ENCODE data around the gene MTHFD2L. TPM values are rescaled to one million over a fixed set of nuclear protein-coding genes. Genes with fewer than 3 reads are reported as not detected.

Gene MTHFD2L
- total and polyA plus RNA-seq, 2 donors (not counting 3 experiments of a cell fraction or from before 2014, with no cell fraction given) = 6.9 to 15.2 TPM

- H3K4me2 ChIP-seq (ENCODE audit: insufficient read depth, low read length) = no peak overlapping the region
- dilution Hi-C loops (cut with MboI; ENCODE audit: extremely low pct_ligation_motif_present, low sequenced_read_pairs) (no loop called here), intact Hi-C loops (cut with micrococcal nuclease) (no loop called here)
- ChIA-PET POLR2A (no interaction called here), CTCF (no interaction called here)
- no peaks in the 10 kb centered on the region for H3K79me2 ChIP-seq (ENCODE audit: control insufficient read depth, insufficient read depth, low read length)
- H3K27me3 ChIP-seq (ENCODE audit: control insufficient read depth in 2 of 2, insufficient read depth in 2 of 2, low read length in 2 of 2) = no peaks in the 10 kb centered on the region
- DNase-seq (ENCODE audit: low read depth, low spot score) (no peak), FAIRE-seq (no peak)
- TF ChIP-seq, protein P1, sequence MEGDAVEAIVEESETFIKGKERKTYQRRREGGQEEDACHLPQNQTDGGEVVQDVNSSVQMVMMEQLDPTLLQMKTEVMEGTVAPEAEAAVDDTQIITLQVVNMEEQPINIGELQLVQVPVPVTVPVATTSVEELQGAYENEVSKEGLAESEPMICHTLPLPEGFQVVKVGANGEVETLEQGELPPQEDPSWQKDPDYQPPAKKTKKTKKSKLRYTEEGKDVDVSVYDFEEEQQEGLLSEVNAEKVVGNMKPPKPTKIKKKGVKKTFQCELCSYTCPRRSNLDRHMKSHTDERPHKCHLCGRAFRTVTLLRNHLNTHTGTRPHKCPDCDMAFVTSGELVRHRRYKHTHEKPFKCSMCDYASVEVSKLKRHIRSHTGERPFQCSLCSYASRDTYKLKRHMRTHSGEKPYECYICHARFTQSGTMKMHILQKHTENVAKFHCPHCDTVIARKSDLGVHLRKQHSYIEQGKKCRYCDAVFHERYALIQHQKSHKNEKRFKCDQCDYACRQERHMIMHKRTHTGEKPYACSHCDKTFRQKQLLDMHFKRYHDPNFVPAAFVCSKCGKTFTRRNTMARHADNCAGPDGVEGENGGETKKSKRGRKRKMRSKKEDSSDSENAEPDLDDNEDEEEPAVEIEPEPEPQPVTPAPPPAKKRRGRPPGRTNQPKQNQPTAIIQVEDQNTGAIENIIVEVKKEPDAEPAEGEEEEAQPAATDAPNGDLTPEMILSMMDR (IDR thresholded peaks at IDR 0.05; ENCODE audit: extremely low read depth in 1 of 2, insufficient read depth in 1 of 2, low read depth in 1 of 2, low read length in 2 of 2) = no peak
- TF ChIP-seq GATA2 (IDR thresholded peaks at IDR 0.05; ENCODE audit: insufficient read depth, insufficient read length, low read depth, low read length) (no peak), FOS (IDR thresholded peaks at IDR 0.05; ENCODE audit: borderline replicate concordance, insufficient read depth, low read length) (no peak), POLR2A (IDR thresholded peaks at IDR 0.05; ENCODE audit: low read depth, low read length) (no peak), MYC (IDR thresholded peaks at IDR 0.05; ENCODE audit: low read depth, low read length) (no peak), EZH2 (IDR thresholded peaks at IDR 0.05; ENCODE audit: borderline replicate concordance, low read depth, low read length, severe bottlenecking) (no peak), POLR2AphosphoS5 (IDR thresholded peaks at IDR 0.05; ENCODE audit: insufficient read depth, low read depth, low read length) (no peak), JUN (IDR thresholded peaks at IDR 0.05; ENCODE audit: borderline replicate concordance, insufficient read depth, insufficient read length, low read depth) (no peak)
- TF ChIP-seq, protein P2, sequence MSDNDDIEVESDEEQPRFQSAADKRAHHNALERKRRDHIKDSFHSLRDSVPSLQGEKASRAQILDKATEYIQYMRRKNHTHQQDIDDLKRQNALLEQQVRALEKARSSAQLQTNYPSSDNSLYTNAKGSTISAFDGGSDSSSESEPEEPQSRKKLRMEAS (IDR thresholded peaks at IDR 0.05; ENCODE audit: insufficient read depth, insufficient read length) = no peak
- H4K20me1 ChIP-seq (replicated peaks; ENCODE audit: control insufficient read depth, extremely low read depth, insufficient read depth, low read length) = no peaks in the 10 kb centered on the region
- no peaks in the 10 kb centered on the region for H3K9me3 ChIP-seq (replicated peaks; ENCODE audit: control insufficient read depth, insufficient read depth, low read length)
- no peaks in the 10 kb centered on the region for H3K4me1 ChIP-seq (ENCODE audit: control insufficient read depth, extremely low read depth, insufficient read depth, low read length)
- no peak overlapping the region for H3K27ac ChIP-seq (ENCODE audit: insufficient read depth, low read depth, low read length)
- no peak overlapping the region for H3K9ac ChIP-seq (replicated peaks; ENCODE audit: extremely low read depth, insufficient read depth, low read length)
- H2AFZ ChIP-seq (ENCODE audit: low read depth, low read length) = no peak overlapping the region
- no peaks in the 10 kb centered on the region for H3K36me3 ChIP-seq (ENCODE audit: control insufficient read depth in 2 of 2, extremely low read depth in 1 of 2, insufficient read depth in 2 of 2, low read length in 2 of 2)
- no peak overlapping the region for H3K4me3 ChIP-seq (replicated peaks in 1 of 3; ENCODE audit: insufficient read depth in 1 of 3, low read depth in 1 of 3, low read length in 3 of 3)
- BruUV-seq (replicated peaks) = no TSS peak
- H3K9me1 ChIP-seq (replicated peaks; ENCODE audit: control insufficient read depth, extremely low read depth, insufficient read depth, low read length) = no peaks in the 10 kb centered on the region
Observed at GRCh38 chr4:74293558-74293957, 135.6 kb downstream of the MTHFD2L start.
